Fibroblast of lung (primary cell): ENCODE measurements around the gene ZNF516. TPM values are rescaled to one million over a fixed set of nuclear protein-coding genes. Genes with fewer than 3 reads are reported as not detected.

Source experiments
- DNase-seq, 2 donors: peaks; one replicate each; pipeline versions ENCODE4 v3.0.0 to v3.0.0-alpha.2; 2010; ENCODE audit warnings: low read depth in 2 of 2
- H2AFZ ChIP-seq: 2 replicates; pipeline ENCODE4 v1.5.1; 2012; ENCODE audit warnings: low read length, control low read depth, inconsistent platforms
- H3K27ac ChIP-seq: 2 replicates; pipeline ENCODE4 v1.5.1; 2011; ENCODE audit warnings: low read length, control low read depth; ENCODE audit not compliant: insufficient read depth
- H3K27me3 ChIP-seq: 2 replicates; pipeline ENCODE4 v1.5.1; 2011; ENCODE audit warnings: mild to moderate bottlenecking, low read length; ENCODE audit not compliant: control insufficient read depth, insufficient read depth
- H3K36me3 ChIP-seq: 2 replicates; pipeline ENCODE4 v1.5.1; 2011; ENCODE audit warnings: low read length; ENCODE audit not compliant: control insufficient read depth, insufficient read depth
- H3K4me1 ChIP-seq: 2 replicates; pipeline ENCODE4 v1.5.1; 2011; ENCODE audit warnings: low read length; ENCODE audit not compliant: control insufficient read depth, insufficient read depth; ENCODE audit errors: extremely low read depth
- H3K4me2 ChIP-seq: 2 replicates; pipeline ENCODE4 v1.5.1; 2011; ENCODE audit warnings: low read length, control low read depth; ENCODE audit not compliant: insufficient read depth; ENCODE audit errors: extremely low read depth
- H3K4me3 ChIP-seq, 4 experiments: fragments of 200-600 bp in 1 of 4; sonication (generic) in 1 of 4; replicated peaks in 1 of 4; 2 replicates each; pipeline ENCODE4 v1.5.1; 2011 to 2016; ENCODE audit warnings: low read length in 4 of 4, low read depth in 3 of 4, mild to moderate bottlenecking in 3 of 4, control low read depth in 2 of 4, inconsistent platforms in 1 of 4, mixed read lengths in 1 of 4; ENCODE audit not compliant: insufficient read depth in 1 of 4; ENCODE audit errors: control extremely low read depth in 1 of 4
- H3K79me2 ChIP-seq: 2 replicates; pipeline ENCODE4 v1.5.1; 2012; ENCODE audit warnings: mild to moderate bottlenecking, low read length, inconsistent platforms; ENCODE audit not compliant: control insufficient read depth, insufficient read depth
- H3K9ac ChIP-seq: 2 replicates; pipeline ENCODE4 v1.5.1; 2011; ENCODE audit warnings: mild to moderate bottlenecking, low read length, control low read depth; ENCODE audit not compliant: insufficient read depth
- H3K9me3 ChIP-seq: 2 replicates; pipeline ENCODE4 v1.5.1; 2012; ENCODE audit warnings: low read depth, low read length; ENCODE audit not compliant: control insufficient read depth, insufficient read depth
- H4K20me1 ChIP-seq: 2 replicates; pipeline ENCODE4 v1.5.1; 2011; ENCODE audit warnings: low read length; ENCODE audit not compliant: control insufficient read depth, insufficient read depth; ENCODE audit errors: extremely low read depth
- CTCF ChIP-seq, 2 donors: IDR thresholded peaks in 1 of 2; conservative IDR thresholded peaks in 1 of 2; 1 replicate in 1 of 2; 2 replicates in 1 of 2; pipeline ENCODE4 v1.5.1; 2011 to 2012; ENCODE audit warnings: low read length in 2 of 2, control low read depth in 1 of 2, inconsistent platforms in 1 of 2, low read depth in 1 of 2, mild to moderate bottlenecking in 1 of 2
- EZH2 ChIP-seq: IDR thresholded peaks from 2 replicates; pipeline ENCODE4 v1.5.1; 2012; ENCODE audit warnings: low read length, control low read depth, mild to moderate bottlenecking; ENCODE audit errors: missing control alignments
- polyA plus RNA-seq, 2 donors: library from polyadenylated mRNA; depleted of rRNA in 1 of 2; stranded (reverse) in 1 of 2; unstranded in 1 of 2; fragments of >200 nt; gene quantifications; 2 replicates each; pipeline ENCODE4 v1.2.1, GENCODE V29; 2011 to 2012; ENCODE audit warnings: missing spikeins in 1 of 2
- total RNA-seq: library from RNA; depleted of rRNA; stranded (reverse); fragments of >200 nt; gene quantifications from 2 replicates; pipeline ENCODE4 v1.2.1, GENCODE V29; 2014

ZNF516 gene
- total and polyA plus RNA-seq, 2 donors (not counting 1 experiment from before 2014, with no cell fraction given) = 7.9 to 32.7 TPM

DNA sequence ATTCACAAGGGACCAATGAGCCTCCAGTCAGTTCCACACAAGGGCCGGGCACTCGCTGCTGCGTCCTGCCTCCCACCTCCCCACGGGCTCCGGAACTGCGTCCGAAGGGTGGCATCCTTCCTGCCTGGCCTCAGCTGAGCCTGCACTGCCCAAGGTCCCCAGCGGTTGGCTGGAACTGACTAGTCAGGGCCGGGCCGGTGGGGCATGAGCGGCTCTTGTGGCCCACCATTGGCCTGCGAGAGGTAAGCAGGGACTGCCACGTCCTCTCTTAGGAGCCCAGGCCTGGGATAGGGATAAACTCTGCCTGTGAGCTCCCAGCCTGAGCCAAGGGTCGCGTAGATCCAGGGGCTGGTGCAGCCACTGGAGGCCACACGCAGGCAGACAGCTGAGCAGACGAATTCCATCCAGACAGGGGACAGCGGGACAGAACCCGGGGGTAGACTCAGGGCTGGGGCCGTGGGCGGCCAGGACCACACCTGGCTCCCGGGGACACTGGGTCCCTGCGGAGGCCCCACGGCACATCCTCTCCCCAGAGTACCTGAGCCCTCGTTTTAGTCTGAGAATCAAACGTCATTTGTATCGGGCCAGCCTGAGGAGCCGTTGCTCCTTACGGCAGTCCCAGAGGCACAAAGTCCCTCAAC lies 148.4 kb downstream of the ZNF516 start:
- no peak for DNase-seq
- H2AFZ ChIP-seq = no peak overlapping the region
- no peak for TF ChIP-seq CTCF (conservative IDR thresholded peaks at IDR 0.05 in 1 of 2, IDR thresholded peaks at IDR 0.05 in 1 of 2; ENCODE audit: low read depth in 1 of 2, low read length in 2 of 2)
- TF ChIP-seq EZH2 = no peak
- H3K27ac ChIP-seq = no peak overlapping the region
- no peaks in the 10 kb centered on the region for H3K9me3 ChIP-seq
- H3K4me2 ChIP-seq = no peak overlapping the region
- no peaks in the 10 kb centered on the region for H3K27me3 ChIP-seq
- H3K36me3 ChIP-seq = no peaks in the 10 kb centered on the region
- no peaks in the 10 kb centered on the region for H3K79me2 ChIP-seq
- no peaks in the 10 kb centered on the region for H3K4me1 ChIP-seq
- H3K9ac ChIP-seq = no peak overlapping the region
- H4K20me1 ChIP-seq = no peaks in the 10 kb centered on the region
- H3K4me3 ChIP-seq = no peak overlapping the region

DNA sequence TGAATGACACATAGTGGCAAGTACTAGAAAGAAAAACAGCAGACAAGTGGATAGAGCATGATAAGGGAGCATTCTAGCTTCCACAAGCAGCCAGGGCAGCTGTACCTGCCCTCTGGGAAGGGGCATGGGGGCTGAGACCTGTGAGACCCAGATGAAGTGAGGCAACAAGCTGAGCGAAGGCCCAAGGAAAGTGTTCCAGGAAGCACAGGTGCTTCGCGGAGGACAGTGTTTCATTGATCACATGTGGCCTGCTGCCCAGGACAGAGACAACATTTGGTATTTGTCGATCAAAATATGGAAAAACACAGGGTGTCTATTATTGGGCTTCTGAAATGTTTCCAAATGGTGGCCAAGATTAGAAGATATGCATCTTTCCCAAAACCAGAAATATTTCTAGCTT lies 149.1 kb downstream of the ZNF516 start:
- Histone ChIP-seq H2AFZ (no peak overlapping the region), H3K9ac (no peak overlapping the region), H3K4me3 (no peak overlapping the region), H3K4me1 (no peaks in the 10 kb centered on the region), H3K4me2 (no peak overlapping the region), H3K9me3 (no peaks in the 10 kb centered on the region), H3K27ac (no peak overlapping the region), H3K36me3 (no peaks in the 10 kb centered on the region), H3K79me2 (no peaks in the 10 kb centered on the region), H4K20me1 (no peaks in the 10 kb centered on the region), H3K27me3 (no peaks in the 10 kb centered on the region)
- DNase-seq = no peak
- TF ChIP-seq EZH2 = no peak
- TF ChIP-seq CTCF (conservative IDR thresholded peaks at IDR 0.05 in 1 of 2, IDR thresholded peaks at IDR 0.05 in 1 of 2; ENCODE audit: low read depth in 1 of 2, low read length in 2 of 2) = no peak

DNA sequence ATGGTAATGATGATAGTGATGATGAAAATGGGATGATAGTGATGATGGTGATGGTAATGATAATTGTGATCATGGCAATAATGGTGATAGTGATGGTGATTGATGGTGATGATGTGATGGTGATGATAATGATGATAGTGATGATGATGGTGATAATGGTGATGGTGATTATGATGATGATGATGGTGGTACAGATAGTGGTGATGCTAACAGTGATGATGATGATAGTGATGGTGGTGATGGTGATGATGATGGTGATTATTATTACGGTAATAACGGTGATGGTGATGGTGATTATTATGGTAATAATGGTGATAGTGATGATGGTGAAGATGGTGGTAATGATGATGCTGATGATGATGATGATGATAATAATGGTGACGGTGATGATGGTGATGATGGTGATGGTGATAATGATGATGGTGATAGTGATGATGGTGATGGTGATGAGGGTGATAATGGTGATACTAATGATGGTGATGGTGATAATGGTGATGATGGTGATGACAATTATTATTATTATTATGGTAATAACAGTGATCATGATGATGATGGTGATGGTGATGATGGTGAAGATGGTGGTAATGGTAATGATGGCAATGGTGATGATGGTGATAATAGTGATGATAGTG lies 151.0 kb downstream of the ZNF516 start:
- Histone ChIP-seq H3K36me3 (no peaks in the 10 kb centered on the region), H3K4me2 (no peak overlapping the region), H3K4me1 (no peaks in the 10 kb centered on the region), H3K9me3 (no peaks in the 10 kb centered on the region), H2AFZ (no peak overlapping the region), H3K27ac (no peak overlapping the region), H4K20me1 (no peaks in the 10 kb centered on the region), H3K9ac (no peak overlapping the region), H3K79me2 (no peaks in the 10 kb centered on the region), H3K27me3 (no peaks in the 10 kb centered on the region), H3K4me3 (no peak overlapping the region)
- DNase-seq = no peak
- no peak for TF ChIP-seq CTCF (conservative IDR thresholded peaks at IDR 0.05 in 1 of 2, IDR thresholded peaks at IDR 0.05 in 1 of 2; ENCODE audit: low read depth in 1 of 2, low read length in 2 of 2)
- no peak for TF ChIP-seq EZH2
